Measurements from ENCODE around the gene NFASC.

GRCh38 chr1:204936765-204937164 lies 66.1 kb downstream of the NFASC start:
- no peak for TF ChIP-seq EZH2phosphoT487 (IDR thresholded peaks at IDR 0.05; ENCODE audit: insufficient read depth, low read depth)
- TF ChIP-seq EZH2 (IDR thresholded peaks at IDR 0.05; ENCODE audit: insufficient read depth, poor library complexity, severe bottlenecking), result no peak

All from GM23248 (cell line).